ENCODE results near the gene UQCRQ. TPM values are rescaled to one million over a fixed set of nuclear protein-coding genes. Genes with fewer than 3 reads are reported as not detected.

The UQCRQ gene
- total RNA-seq, 1 experiment from 2014 or later = 719 TPM

DNA sequence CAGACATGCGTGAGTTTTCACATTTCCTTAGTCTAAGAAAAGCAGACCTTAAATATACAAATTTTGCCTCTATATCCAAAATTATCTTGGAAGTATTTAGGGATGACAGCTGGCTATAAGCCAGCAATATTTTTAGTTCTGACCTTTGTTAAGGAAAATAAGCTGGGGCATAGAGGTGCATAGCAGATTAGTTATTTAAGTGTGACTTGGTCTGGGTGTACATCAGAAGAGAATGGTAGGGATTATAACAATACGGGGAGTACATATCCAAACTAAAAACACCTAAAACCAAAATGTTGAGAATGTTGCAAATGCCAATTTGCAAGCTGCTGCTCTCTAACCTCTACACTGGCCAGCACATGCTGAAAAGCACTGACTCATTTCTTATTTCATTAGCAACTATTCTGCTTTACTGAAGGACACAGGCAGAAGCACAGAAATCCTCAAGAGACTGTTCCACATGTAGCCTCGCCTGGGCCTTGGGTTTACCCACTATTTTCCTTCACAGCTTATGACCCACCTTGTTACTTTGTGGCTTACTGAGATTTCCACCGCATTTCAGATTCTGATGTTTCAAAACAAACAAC lies 29.4 kb downstream of the UQCRQ start:
- intact Hi-C loops (cut with micrococcal nuclease; ENCODE audit: unreplicated experiment) = no loop called here
- CTCF ChIA-PET = no interaction called here
- no peak for DNase-seq
- TF ChIP-seq, protein P1, sequence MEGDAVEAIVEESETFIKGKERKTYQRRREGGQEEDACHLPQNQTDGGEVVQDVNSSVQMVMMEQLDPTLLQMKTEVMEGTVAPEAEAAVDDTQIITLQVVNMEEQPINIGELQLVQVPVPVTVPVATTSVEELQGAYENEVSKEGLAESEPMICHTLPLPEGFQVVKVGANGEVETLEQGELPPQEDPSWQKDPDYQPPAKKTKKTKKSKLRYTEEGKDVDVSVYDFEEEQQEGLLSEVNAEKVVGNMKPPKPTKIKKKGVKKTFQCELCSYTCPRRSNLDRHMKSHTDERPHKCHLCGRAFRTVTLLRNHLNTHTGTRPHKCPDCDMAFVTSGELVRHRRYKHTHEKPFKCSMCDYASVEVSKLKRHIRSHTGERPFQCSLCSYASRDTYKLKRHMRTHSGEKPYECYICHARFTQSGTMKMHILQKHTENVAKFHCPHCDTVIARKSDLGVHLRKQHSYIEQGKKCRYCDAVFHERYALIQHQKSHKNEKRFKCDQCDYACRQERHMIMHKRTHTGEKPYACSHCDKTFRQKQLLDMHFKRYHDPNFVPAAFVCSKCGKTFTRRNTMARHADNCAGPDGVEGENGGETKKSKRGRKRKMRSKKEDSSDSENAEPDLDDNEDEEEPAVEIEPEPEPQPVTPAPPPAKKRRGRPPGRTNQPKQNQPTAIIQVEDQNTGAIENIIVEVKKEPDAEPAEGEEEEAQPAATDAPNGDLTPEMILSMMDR (IDR thresholded peaks at IDR 0.05; ENCODE audit: unreplicated experiment) = no peak
- no peak overlapping the region for H3K4me3 Mint-ChIP-seq (ENCODE audit: low read depth, unreplicated experiment)
- H3K4me1 Mint-ChIP-seq (ENCODE audit: low read depth, unreplicated experiment) = no peaks in the 10 kb centered on the region
- no peaks in the 10 kb centered on the region for H3K9me3 Mint-ChIP-seq (ENCODE audit: low read depth, unreplicated experiment)
- BruUV-seq (replicated peaks) = no TSS peak
- peaks cover 61% of the 10 kb centered on the region for H3K36me3 Mint-ChIP-seq (ENCODE audit: insufficient read depth, unreplicated experiment)
- H3K27ac Mint-ChIP-seq (ENCODE audit: unreplicated experiment) = no peak overlapping the region
- H3K27me3 Mint-ChIP-seq (ENCODE audit: unreplicated experiment) = no peaks in the 10 kb centered on the region

DNA sequence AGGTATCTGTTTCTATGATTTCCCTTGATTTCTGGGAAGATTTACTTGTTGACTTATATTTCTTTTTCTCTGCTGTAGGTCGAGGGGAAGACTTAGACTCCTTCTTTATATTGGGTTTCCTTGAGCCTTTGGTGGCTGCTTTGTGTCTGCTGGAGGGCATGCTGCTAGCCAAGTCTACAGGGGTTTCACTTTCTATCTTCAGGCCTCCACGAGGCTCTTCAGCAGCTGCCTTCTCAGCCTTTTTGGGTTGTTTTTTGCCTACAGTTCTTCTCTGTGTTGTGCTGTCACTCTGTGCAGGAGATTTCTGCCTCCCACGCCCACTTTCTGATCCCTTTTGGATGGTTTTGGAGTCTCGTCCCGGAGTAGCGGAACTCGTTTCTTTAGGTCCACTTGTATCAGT lies 30.2 kb downstream of the UQCRQ start:
- intact Hi-C loops (cut with micrococcal nuclease; ENCODE audit: unreplicated experiment) = no loop called here
- DNase-seq = no peak
- Mint-ChIP-seq H3K4me1 (ENCODE audit: low read depth, unreplicated experiment) (no peaks in the 10 kb centered on the region), H3K36me3 (ENCODE audit: insufficient read depth, unreplicated experiment) (peaks cover 60% of the 10 kb centered on the region), H3K4me3 (ENCODE audit: low read depth, unreplicated experiment) (no peak overlapping the region), H3K27ac (ENCODE audit: unreplicated experiment) (no peak overlapping the region), H3K9me3 (ENCODE audit: low read depth, unreplicated experiment) (no peaks in the 10 kb centered on the region), H3K27me3 (ENCODE audit: unreplicated experiment) (no peaks in the 10 kb centered on the region)
- CTCF ChIA-PET = no interaction called here
- TSS peak; percentile 45 for BruUV-seq (replicated peaks)
- TF ChIP-seq, protein P1 (IDR thresholded peaks at IDR 0.05; ENCODE audit: unreplicated experiment) = no peak

DNA sequence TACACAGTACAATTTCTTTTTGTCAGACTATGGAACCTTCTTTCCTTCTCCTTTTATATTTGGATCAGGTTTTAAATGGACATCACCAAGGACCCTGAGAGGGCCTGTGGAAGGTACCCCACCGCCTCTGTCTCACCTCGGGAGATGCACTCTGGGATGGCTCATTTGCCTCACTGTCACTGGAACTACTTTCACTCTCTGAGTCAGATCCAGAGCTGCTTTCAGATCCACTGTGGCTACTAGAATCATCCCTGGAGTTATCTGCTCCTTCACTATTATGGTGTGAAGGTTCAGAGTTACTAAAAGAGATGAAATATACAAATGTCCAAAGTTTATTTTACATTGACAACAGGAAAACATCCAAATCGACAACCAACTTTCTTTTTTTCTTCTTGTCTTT lies 31.7 kb downstream of the UQCRQ start:
- CTCF ChIA-PET = interaction anchor here (0.7 kb wide), 1 partner anchor 9 kb away, joined by 3 read pairs; no protein-coding TSS in a partner anchor

DNA sequence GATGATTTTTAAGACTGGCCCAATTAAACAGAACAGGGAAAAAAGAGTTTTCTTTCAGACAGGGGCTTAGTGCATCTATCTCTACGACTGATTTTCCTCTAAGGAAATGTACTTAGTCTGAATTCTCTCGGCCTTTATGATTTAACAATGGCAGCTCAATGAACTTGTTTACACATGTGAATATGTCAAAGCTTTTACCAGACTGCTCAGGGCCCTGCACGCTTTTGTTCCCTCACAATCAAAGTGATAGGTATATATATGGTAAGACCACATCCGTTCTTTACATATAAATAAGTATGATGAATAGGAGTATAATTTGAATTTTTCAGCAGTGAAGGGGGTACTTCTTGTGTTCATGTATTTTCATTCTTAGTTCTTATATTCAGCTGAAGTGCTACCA lies 34.6 kb downstream of the UQCRQ start:
- CTCF ChIA-PET = interaction anchor here (1.4 kb wide), 1 partner anchor 10 kb away, joined by 3 read pairs; no protein-coding TSS in a partner anchor
- intact Hi-C loops (cut with micrococcal nuclease; ENCODE audit: unreplicated experiment) = loop anchor here (10.0 kb wide), 1 partner anchor 164 kb away; no protein-coding TSS in a partner anchor
- H3K27ac Mint-ChIP-seq (ENCODE audit: unreplicated experiment) = no peak overlapping the region
- H3K36me3 Mint-ChIP-seq (ENCODE audit: insufficient read depth, unreplicated experiment) = peaks cover 20% of the 10 kb centered on the region
- TF ChIP-seq, protein P1 (IDR thresholded peaks at IDR 0.05; ENCODE audit: unreplicated experiment) = no peak
- peaks cover 8% of the 10 kb centered on the region for H3K4me1 Mint-ChIP-seq (ENCODE audit: low read depth, unreplicated experiment)
- DNase-seq = no peak
- no peaks in the 10 kb centered on the region for H3K27me3 Mint-ChIP-seq (ENCODE audit: unreplicated experiment)
- TSS peak; percentile 11 for BruUV-seq (replicated peaks)
- no peaks in the 10 kb centered on the region for H3K9me3 Mint-ChIP-seq (ENCODE audit: low read depth, unreplicated experiment)
- no peak overlapping the region for H3K4me3 Mint-ChIP-seq (ENCODE audit: low read depth, unreplicated experiment)

More for the DNA sequence above, 31.7 kb downstream of the UQCRQ start:
- intact Hi-C loops (cut with micrococcal nuclease; ENCODE audit: unreplicated experiment) = no loop called here
- Mint-ChIP-seq H3K36me3 (ENCODE audit: insufficient read depth, unreplicated experiment) (peaks cover 47% of the 10 kb centered on the region), H3K9me3 (ENCODE audit: low read depth, unreplicated experiment) (no peaks in the 10 kb centered on the region), H3K4me3 (ENCODE audit: low read depth, unreplicated experiment) (no peak overlapping the region), H3K27ac (ENCODE audit: unreplicated experiment) (no peak overlapping the region), H3K27me3 (ENCODE audit: unreplicated experiment) (no peaks in the 10 kb centered on the region), H3K4me1 (ENCODE audit: low read depth, unreplicated experiment) (no peaks in the 10 kb centered on the region)
- no peak for DNase-seq
- TF ChIP-seq, protein P1 (IDR thresholded peaks at IDR 0.05; ENCODE audit: unreplicated experiment) = no peak
- no TSS peak for BruUV-seq (replicated peaks)
